GM18511 (cell line): ENCODE data around the gene NF1.
"Not testable (repeated sequence)": the region's sequence is repeated elsewhere in the genome, so short reads cannot be mapped to it uniquely, and the experiment has no call there.

Experiments
- ATAC-seq: cut with Tn5 transposase; IDR thresholded peaks from one replicate; pipeline ENCODE4 v1.9.1; 2021; ENCODE audit warnings: mild to moderate bottlenecking, moderate library complexity; ENCODE audit not compliant: unreplicated experiment

Gene NF1

GRCh38 chr17:31379597-31380205 lies 284.9 kb downstream of the NF1 start:
- no peak for ATAC-seq

- ATAC-seq = no peak
Observed at GRCh38 chr17:31381165-31381668, 286.4 kb downstream of the NF1 start.

GRCh38 chr17:31382668-31383275 lies 288.0 kb downstream of the NF1 start:
- ATAC-seq = not testable (repeated sequence)

GRCh38 chr17:31383488-31383887 lies 288.7 kb downstream of the NF1 start:
- not testable (repeated sequence) for ATAC-seq

GRCh38 chr17:31385428-31386285 lies 290.9 kb downstream of the NF1 start:
- ATAC-seq = no peak

GRCh38 chr17:31386542-31387075 lies 291.8 kb downstream of the NF1 start:
- ATAC-seq = no peak

GRCh38 chr17:31387438-31387837 lies 292.7 kb downstream of the NF1 start:
- no peak for ATAC-seq

- ATAC-seq = no peak
Observed at GRCh38 chr17:31388351-31388750, 293.6 kb downstream of the NF1 start.

GRCh38 chr17:31388770-31389656 lies 294.2 kb downstream of the NF1 start:
- no peak for ATAC-seq

- ATAC-seq = no peak
Observed at GRCh38 chr17:31389657-31390381, 295.0 kb downstream of the NF1 start.

GRCh38 chr17:31390426-31390747 lies 295.6 kb downstream of the NF1 start:
- ATAC-seq = no peak

GRCh38 chr17:31390748-31391495 lies 296.1 kb downstream of the NF1 start:
- ATAC-seq = no peak

GRCh38 chr17:31391496-31391949 lies 296.7 kb downstream of the NF1 start, which contains the start of gene RAB11FIP4:
Gene RAB11FIP4 (plus strand): TSS chr17:31391675. CDS start chr17:31391853, 178 bp downstream.
- no peak for ATAC-seq

- ATAC-seq = no peak
Observed at GRCh38 chr17:31392002-31392855, 297.5 kb downstream of the NF1 start.

GRCh38 chr17:31392856-31393748 lies 298.3 kb downstream of the NF1 start:
- ATAC-seq = no peak

GRCh38 chr17:31393749-31394146 lies 299.0 kb downstream of the NF1 start:
- no peak for ATAC-seq

GRCh38 chr17:31394544-31394943 lies 299.8 kb downstream of the NF1 start:
- no peak for ATAC-seq
